Tibial artery (tissue), 4 donors: ENCODE measurements around the gene CD200R1L.
A peak's percentile ranks its signal among the peaks of the same experiment; 100 is the strongest.

ENCODE experiments used
- DNase-seq, 2 donors: peaks; one replicate each; pipeline ENCODE4 v3.0.0-alpha.2; 2019
- H3K27ac ChIP-seq, 2 donors: fragments of 200-600 bp; sonication (generic) in 1 of 2; 1 replicate in 1 of 2; 2 replicates in 1 of 2; pipeline ENCODE4 v1.5.1; 2018 to 2019; ENCODE audit warnings: mild to moderate bottlenecking in 1 of 2
- H3K27me3 ChIP-seq, 2 donors: fragments of 200-600 bp; sonication (generic) in 1 of 2; one replicate each; pipeline versions ENCODE4 v1.5.1 to v1.6.0; 2016 to 2019
- H3K36me3 ChIP-seq, 3 donors: fragments of 200-600 bp; sonication (generic) in 2 of 3; one replicate each; pipeline ENCODE4 v1.5.1; 2016 to 2019; ENCODE audit warnings: mild to moderate bottlenecking in 2 of 3
- H3K4me1 ChIP-seq, 4 donors: fragments of 200-600 bp; sonication (generic) in 2 of 4; 1 replicate in 3 of 4; 2 replicates in 1 of 4; pipeline ENCODE4 v1.5.1; 2016 to 2019
- H3K4me3 ChIP-seq, 2 donors: fragments of 200-600 bp; sonication (generic) in 1 of 2; 1 replicate in 1 of 2; 2 replicates in 1 of 2; pipeline ENCODE4 v1.5.1; 2018 to 2019; ENCODE audit warnings: mild to moderate bottlenecking in 2 of 2
- H3K9me3 ChIP-seq, 3 donors: fragments of 200-600 bp; sonication (generic) in 1 of 3; one replicate each; pipeline ENCODE4 v1.5.1; 2016 to 2019
- intact Hi-C: fragments of 100-400 bp; cut with DNase I; formaldehyde crosslinking; loops from one replicate; pipeline ENCODE4 v1.15.0; 2023; ENCODE audit warnings: low total_unique reads
- TF ChIP-seq, protein P1 (sequence below), 2 experiments: fragments of 200-600 bp in 1 of 2; fragments of 450-650 bp in 1 of 2; IDR thresholded peaks; one replicate each; pipeline ENCODE4 v1.5.1; 2017 to 2019; ENCODE audit warnings: antibody characterized with exemption in 2 of 2, mild to moderate bottlenecking in 1 of 2, moderate library complexity in 1 of 2

The CD200R1L gene

GRCh38 chr3:112770951-112771350 is 75.7 kb downstream of the CD200R1L start:
- no peaks in the 10 kb centered on the region for H3K9me3 ChIP-seq
- TF ChIP-seq, protein P1, sequence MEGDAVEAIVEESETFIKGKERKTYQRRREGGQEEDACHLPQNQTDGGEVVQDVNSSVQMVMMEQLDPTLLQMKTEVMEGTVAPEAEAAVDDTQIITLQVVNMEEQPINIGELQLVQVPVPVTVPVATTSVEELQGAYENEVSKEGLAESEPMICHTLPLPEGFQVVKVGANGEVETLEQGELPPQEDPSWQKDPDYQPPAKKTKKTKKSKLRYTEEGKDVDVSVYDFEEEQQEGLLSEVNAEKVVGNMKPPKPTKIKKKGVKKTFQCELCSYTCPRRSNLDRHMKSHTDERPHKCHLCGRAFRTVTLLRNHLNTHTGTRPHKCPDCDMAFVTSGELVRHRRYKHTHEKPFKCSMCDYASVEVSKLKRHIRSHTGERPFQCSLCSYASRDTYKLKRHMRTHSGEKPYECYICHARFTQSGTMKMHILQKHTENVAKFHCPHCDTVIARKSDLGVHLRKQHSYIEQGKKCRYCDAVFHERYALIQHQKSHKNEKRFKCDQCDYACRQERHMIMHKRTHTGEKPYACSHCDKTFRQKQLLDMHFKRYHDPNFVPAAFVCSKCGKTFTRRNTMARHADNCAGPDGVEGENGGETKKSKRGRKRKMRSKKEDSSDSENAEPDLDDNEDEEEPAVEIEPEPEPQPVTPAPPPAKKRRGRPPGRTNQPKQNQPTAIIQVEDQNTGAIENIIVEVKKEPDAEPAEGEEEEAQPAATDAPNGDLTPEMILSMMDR (IDR thresholded peaks at IDR 0.05), result no peak
- no peaks in the 10 kb centered on the region for H3K36me3 ChIP-seq
- DNase-seq, result no peak
- H3K27me3 ChIP-seq, result no peaks in the 10 kb centered on the region
- H3K4me1 ChIP-seq, result peaks cover 0 to 17% (median 8%) of the 10 kb centered on the region in 4 donors
- H3K4me3 ChIP-seq, result no peak overlapping the region
- H3K27ac ChIP-seq, result no peak overlapping the region
- intact Hi-C loops, result no loop called here

GRCh38 chr3:112770032-112770626 is 76.5 kb downstream of the CD200R1L start:
- Histone ChIP-seq H3K27ac (no peak overlapping the region), H3K4me1 (peaks cover 0 to 13% (median 5%) of the 10 kb centered on the region in 4 donors), H3K4me3 (no peak overlapping the region), H3K27me3 (no peaks in the 10 kb centered on the region), H3K9me3 (no peaks in the 10 kb centered on the region), H3K36me3 (no peaks in the 10 kb centered on the region)
- peak in 1 of 2 donors; percentile 31 for DNase-seq
- TF ChIP-seq, protein P1 (IDR thresholded peaks at IDR 0.05), result no peak
- intact Hi-C loops, result no loop called here

GRCh38 chr3:112769286-112769978 is 77.2 kb downstream of the CD200R1L start:
- Histone ChIP-seq H3K36me3 (no peaks in the 10 kb centered on the region), H3K9me3 (no peaks in the 10 kb centered on the region), H3K4me3 (no peak overlapping the region), H3K27me3 (no peaks in the 10 kb centered on the region), H3K4me1 (peaks cover 0 to 6% (median 3%) of the 10 kb centered on the region in 4 donors), H3K27ac (no peak overlapping the region)
- TF ChIP-seq, protein P1 (IDR thresholded peaks at IDR 0.05), result no peak
- DNase-seq, result no peak
- intact Hi-C loops, result no loop called here

DNA sequence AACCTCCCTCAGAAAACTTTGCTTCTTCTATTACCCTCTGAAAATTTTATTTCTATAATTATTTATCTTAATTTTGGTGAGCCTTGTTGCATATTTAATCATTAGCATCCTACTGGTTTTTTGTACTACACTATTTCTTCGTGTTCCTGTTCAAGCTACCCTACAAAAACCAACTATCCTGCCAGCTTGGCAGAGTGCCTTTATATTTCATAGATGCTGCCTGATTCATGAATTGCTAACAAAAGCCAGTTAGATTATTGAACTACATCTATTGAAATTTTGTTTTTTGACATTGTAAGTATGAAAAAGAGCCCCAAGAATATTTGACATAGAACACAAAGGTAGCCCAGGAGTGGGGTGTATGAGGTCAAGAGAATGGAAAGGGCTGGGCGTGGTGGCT is 78.9 kb downstream of the CD200R1L start:
- Histone ChIP-seq H3K27me3 (no peaks in the 10 kb centered on the region), H3K4me1 (peaks cover 0 to 6% (median 2%) of the 10 kb centered on the region in 4 donors), H3K9me3 (no peaks in the 10 kb centered on the region), H3K36me3 (no peaks in the 10 kb centered on the region), H3K4me3 (no peak overlapping the region), H3K27ac (no peak overlapping the region)
- intact Hi-C loops, result no loop called here
- TF ChIP-seq, protein P1 (IDR thresholded peaks at IDR 0.05), result no peak
- no peak for DNase-seq

DNA sequence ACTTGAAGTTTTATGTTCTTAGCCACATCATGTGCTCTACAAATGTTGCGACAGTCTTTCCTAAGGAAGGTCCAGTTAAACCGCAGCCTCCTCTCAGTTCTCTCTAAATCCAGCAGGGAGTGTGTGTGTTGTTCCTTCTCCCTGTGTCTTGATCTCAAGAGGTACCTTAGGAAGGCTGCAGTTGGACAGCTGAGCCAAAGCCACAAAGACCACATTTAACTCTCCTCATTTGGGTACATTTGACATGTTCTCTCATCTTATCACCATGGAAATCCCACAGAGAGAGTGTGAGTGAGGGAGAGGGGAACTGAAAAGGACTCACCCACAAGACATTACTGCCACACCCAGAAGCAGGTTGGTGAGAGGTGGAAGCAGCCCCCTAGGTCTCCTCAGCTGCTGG is 79.5 kb downstream of the CD200R1L start:
- H3K4me1 ChIP-seq, result peaks cover 0 to under 1% (median 0%) of the 10 kb centered on the region in 4 donors
- no peaks in the 10 kb centered on the region for H3K9me3 ChIP-seq
- intact Hi-C loops, result no loop called here
- no peak overlapping the region for H3K4me3 ChIP-seq
- no peaks in the 10 kb centered on the region for H3K27me3 ChIP-seq
- DNase-seq, result no peak
- TF ChIP-seq, protein P1 (IDR thresholded peaks at IDR 0.05), result no peak
- no peak overlapping the region for H3K27ac ChIP-seq
- H3K36me3 ChIP-seq, result no peaks in the 10 kb centered on the region
